Heart left ventricle (tissue), 13 donors: ENCODE measurements around the gene MOGAT1.

ENCODE experiments used
- CTCF ChIP-seq, 12 donors: fragments of 200-600 bp; sonication (generic) in 4 of 12; IDR thresholded peaks; one replicate each; pipeline versions ENCODE4 v1.5.0 to v1.8.0; 2018 to 2022; ENCODE audit warnings: antibody characterized with exemption in 12 of 12, mild to moderate bottlenecking in 5 of 12
- POLR2A ChIP-seq, 2 donors: fragments of 450-650 bp; IDR thresholded peaks; one replicate each; pipeline ENCODE4 v1.6.1; 2017; ENCODE audit warnings: antibody characterized with exemption in 2 of 2, mild to moderate bottlenecking in 2 of 2, moderate library complexity in 2 of 2
- donor health status: ischemic (EF 13 %, LVEDD 7.1; RV severe dilation, severe dysfunction).
- donor health status: DM: no; HTN: yes; CAD: no.
- donor health status: DM: no; HTN: no; CAD: no.
- donor health status: ischemic (EF 25% LVEDD 6.9; RV normal size, moderate dysfunction).
- donor health status: ischemic (EF 25% LVEDD 5.7; RV mildly dilated, moderate dysfunction).
- donor health status: ischemic (EF 35%, LVEDD 5.7; RV mildly dilated, moderate dysfunction).
- donor health status: nonischemic (EF 11% LVEDD 7.7; RV severe dilation, severe dysfunction).
- donor health status: DM: yes; HTN: yes; CAD: no.
- donor health status: PGD.
- donor health status: ischemic (EF 29% LVEDD 5.4; RV normal size, mild dysfunction).
- donor health status: nonischemic (EF 23%, LVEDD 6.1; RV moderate dilation, normal function).

- no peak for TF ChIP-seq CTCF (IDR thresholded peaks at IDR 0.05)
- no peak for TF ChIP-seq POLR2A (IDR thresholded peaks at IDR 0.05)
Observed at GRCh38 chr2:222701233-222701632, 29.8 kb downstream of the MOGAT1 start.
